HepG2 (cell line): ENCODE data around the gene OPRL1. TPM values are rescaled to one million over a fixed set of nuclear protein-coding genes. Genes with fewer than 3 reads are reported as not detected.

Experiments
- BCLAF1 ChIP-seq: fragments of 450-650 bp; IDR thresholded peaks from 2 replicates; pipeline ENCODE4 v1.6.1; 2017; ENCODE audit warnings: mild to moderate bottlenecking
- ELF3 ChIP-seq: IDR thresholded peaks from 2 replicates; pipeline ENCODE4 v1.6.1; 2016; ENCODE audit warnings: missing genetic modification reagents, missing compliant biosample characterization
- FOXP4 ChIP-seq: sonication (generic); formaldehyde crosslinking; IDR thresholded peaks from 2 replicates; pipeline ENCODE4 v1.4.0; 2020; ENCODE audit warnings: missing genetic modification reagents
- HNRNPK ChIP-seq: fragments of 200-400 bp; formaldehyde crosslinking; IDR thresholded peaks from 2 replicates; pipeline ENCODE4 v1.6.1; 2018; ENCODE audit warnings: low read length, low read depth, moderate library complexity, mild to moderate bottlenecking; ENCODE audit not compliant: poor library complexity, severe bottlenecking
- JUND ChIP-seq: sonication (generic); formaldehyde crosslinking; IDR thresholded peaks from 2 replicates; pipeline ENCODE4 v1.8.0; 2022; ENCODE audit warnings: mild to moderate bottlenecking, missing genetic modification reagents
- LCORL ChIP-seq, 2 experiments: fragments of 450-650 bp in 1 of 2; sonication (generic) in 1 of 2; formaldehyde crosslinking in 1 of 2; IDR thresholded peaks; 2 replicates each; pipeline versions ENCODE4 v1.5.0 to v1.6.1; 2017 to 2020; ENCODE audit warnings: antibody characterized with exemption in 1 of 2, missing genetic modification reagents in 1 of 2
- NBN ChIP-seq: fragments of 450-650 bp; conservative IDR thresholded peaks from 2 replicates; pipeline ENCODE4 v1.6.1; 2017
- NR2F6 ChIP-seq, 2 experiments: IDR thresholded peaks; 2 replicates each; pipeline ENCODE4 v1.6.1; 2016; ENCODE audit warnings: antibody characterized with exemption in 1 of 2, mild to moderate bottlenecking in 1 of 2
- PREB ChIP-seq: sonication (generic); formaldehyde crosslinking; IDR thresholded peaks from 2 replicates; pipeline ENCODE4 v1.4.0; 2020; ENCODE audit warnings: missing genetic modification reagents
- RARA ChIP-seq: IDR thresholded peaks from 2 replicates; pipeline ENCODE4 v1.6.1; 2016; ENCODE audit warnings: missing genetic modification reagents, missing compliant biosample characterization
- RXRB ChIP-seq: IDR thresholded peaks from 2 replicates; pipeline ENCODE4 v1.6.1; 2016; ENCODE audit warnings: borderline replicate concordance, missing genetic modification reagents, missing compliant biosample characterization
- SRY ChIP-seq: sonication (generic); formaldehyde crosslinking; IDR thresholded peaks from 2 replicates; pipeline ENCODE4 v1.8.0; 2022; ENCODE audit warnings: mild to moderate bottlenecking, missing genetic modification reagents
- STAT5B ChIP-seq: sonication (generic); formaldehyde crosslinking; IDR thresholded peaks from 2 replicates; pipeline ENCODE4 v1.4.0; 2020; ENCODE audit warnings: missing genetic modification reagents
- TGIF2 ChIP-seq: IDR thresholded peaks from 2 replicates; pipeline ENCODE4 v1.6.1; 2016; ENCODE audit warnings: control low read depth, missing compliant biosample characterization
- ZBED4 ChIP-seq: sonication (generic); formaldehyde crosslinking; IDR thresholded peaks from 2 replicates; pipeline ENCODE4 v1.4.0; 2020; ENCODE audit warnings: missing genetic modification reagents, borderline replicate concordance
- ZNF414 ChIP-seq: sonication (generic); formaldehyde crosslinking; IDR thresholded peaks from 2 replicates; pipeline ENCODE4 v1.5.0; 2020; ENCODE audit warnings: missing genetic modification reagents
- ZNF773 ChIP-seq: sonication (generic); formaldehyde crosslinking; IDR thresholded peaks from 2 replicates; pipeline ENCODE4 v1.4.0; 2020; ENCODE audit warnings: missing genetic modification reagents, borderline replicate concordance
- ZNF790 ChIP-seq: sonication (generic); formaldehyde crosslinking; IDR thresholded peaks from 2 replicates; pipeline ENCODE4 v1.8.0; 2022; ENCODE audit warnings: missing genetic modification reagents, mild to moderate bottlenecking, borderline replicate concordance
- polyA plus RNA-seq, 8 experiments: library from polyadenylated mRNA; depleted of rRNA in 3 of 8; stranded (reverse) in 7 of 8; unstranded in 1 of 8; fragments of >200 nt; fragmentation: Illumina TruSeq in 4 of 8; extraction: Trizol in 4 of 8; gene quantifications; 2 replicates each; pipeline versions ENCODE4 v1.2.1 to v1.2.3, GENCODE V29; 2011 to 2016; ENCODE audit warnings: low read depth in 4 of 8, missing spikeins in 1 of 8, mixed read lengths in 1 of 8; ENCODE audit not compliant: insufficient read depth in 1 of 8
- total RNA-seq, 5 experiments: library from RNA; depleted of rRNA; stranded (reverse); fragments of >200 nt; fragmentation: Illumina TruSeq; extraction: Trizol; gene quantifications; 2 replicates each; pipeline ENCODE4 v1.2.3, GENCODE V29; 2016; ENCODE audit warnings: low read depth in 1 of 5

Gene OPRL1
- total and polyA plus RNA-seq, 2 of the 13 experiments (the other 11 are each of a cell fraction or from before 2014, with no cell fraction given), result 0.35 to 0.71 TPM

- TF ChIP-seq STAT5B, result no peak
- TF ChIP-seq ZNF790 (CRISPR knock-in tag), result 0 out of 2 replicates have a peak, but pooled peaks have one; percentile 37
- no peak for TF ChIP-seq BCLAF1
- TF ChIP-seq FOXP4 (CRISPR knock-in tag), result no peak
- no peak for TF ChIP-seq ZNF773 (CRISPR knock-in tag)
- TF ChIP-seq SRY (CRISPR knock-in tag), result no peak
- no peak for TF ChIP-seq PREB (CRISPR knock-in tag)
- no peak for TF ChIP-seq ELF3
- no peak for TF ChIP-seq ZBED4 (CRISPR knock-in tag)
- TF ChIP-seq JUND (CRISPR knock-in tag), result no peak
- no peak for TF ChIP-seq ZNF414 (CRISPR knock-in tag)
- TF ChIP-seq RXRB (CRISPR knock-in tag), result peak; percentile 59; the same call in 1 of the 2 replicates
- TF ChIP-seq HNRNPK, result no peak
- TF ChIP-seq NR2F6 (IDR thresholded peaks at IDR 0.05), result 0 out of 2 replicates have a peak, but pooled peaks have one; percentile 30
- TF ChIP-seq NR2F6 (CRISPR knock-in tag; IDR thresholded peaks at IDR 0.05), result peak; percentile 58
- no peak for TF ChIP-seq NBN
- TF ChIP-seq LCORL (IDR thresholded peaks at IDR 0.05), result no peak
- TF ChIP-seq LCORL (CRISPR knock-in tag; IDR thresholded peaks at IDR 0.05), result peak; percentile 34
- no peak for TF ChIP-seq TGIF2 (CRISPR knock-in tag)
- TF ChIP-seq RARA, result 0 out of 2 replicates have a peak, but pooled peaks have one; percentile 14
Measured at GRCh38 chr20:64065974-64066343, 13.9 kb upstream of the OPRL1 start (continued).
